Activated naive CD4-positive, alpha-beta T cell (primary cell): ENCODE data around the gene MTCL1.

Experiments used
- DNase-seq, 4 experiments: peaks; one replicate each; lab custom pipeline; 2025; lab: John Stamatoyannopoulos, UW

The MTCL1 gene

DNA sequence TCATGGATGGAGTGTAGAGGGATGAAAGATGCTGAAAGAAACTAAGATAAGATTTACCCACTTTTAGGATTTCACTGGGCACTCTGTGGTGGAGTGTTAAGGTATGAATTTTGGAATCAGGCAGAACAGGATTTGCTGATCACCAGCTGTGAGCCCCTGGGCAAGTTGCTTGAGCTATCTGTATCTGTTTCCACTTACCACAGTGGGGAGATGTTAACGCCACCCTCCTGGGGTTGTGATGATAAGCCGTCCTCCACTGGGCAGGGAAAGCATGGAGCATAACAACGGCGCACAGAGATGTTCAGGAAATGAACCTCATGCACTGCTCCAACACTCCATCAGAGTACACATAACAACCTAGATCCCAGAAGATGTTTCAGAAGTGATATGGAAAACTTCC is 160.6 kb downstream of the MTCL1 start:
- DNase-seq: no peak

DNA sequence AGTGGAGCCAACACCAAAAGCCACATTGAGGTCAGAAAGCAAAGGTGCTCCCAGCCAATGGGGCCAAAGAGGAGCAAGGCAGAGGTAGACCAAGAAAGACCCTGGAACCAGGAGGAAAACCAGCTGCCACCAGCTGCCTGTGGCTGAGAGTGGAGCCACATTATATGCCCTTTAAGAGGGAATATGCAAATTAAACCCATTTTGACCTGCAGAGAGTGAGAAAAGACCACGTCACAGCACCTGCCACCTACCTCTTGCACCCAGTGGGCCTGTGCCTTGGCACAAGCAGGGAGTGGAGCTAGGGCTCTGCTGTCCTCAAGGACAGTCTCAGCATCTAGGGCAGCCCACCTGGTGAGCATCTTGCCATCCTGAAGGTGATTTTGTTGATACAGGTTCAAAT is 161.3 kb downstream of the MTCL1 start:
- no peak for DNase-seq

DNA sequence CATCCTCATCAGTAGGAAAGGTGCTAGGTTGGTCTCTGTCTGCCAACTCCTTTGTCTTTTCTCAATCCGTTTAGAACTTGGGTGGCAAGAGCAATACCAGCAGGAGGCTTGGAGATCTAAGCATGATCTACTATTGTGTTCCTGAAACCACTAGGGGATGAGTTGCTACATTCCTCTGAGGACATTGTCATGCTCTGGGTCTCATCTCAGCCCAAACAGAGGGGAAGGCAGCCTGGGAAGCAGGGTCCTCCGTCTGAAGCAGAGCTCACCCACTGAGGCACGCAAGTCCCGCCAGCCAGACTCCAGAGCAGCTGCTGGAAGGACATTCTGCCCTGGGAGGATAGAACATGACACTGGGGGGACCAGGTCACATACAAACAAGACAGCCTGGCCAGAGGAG is 162.9 kb downstream of the MTCL1 start:
- DNase-seq: no peak

DNA sequence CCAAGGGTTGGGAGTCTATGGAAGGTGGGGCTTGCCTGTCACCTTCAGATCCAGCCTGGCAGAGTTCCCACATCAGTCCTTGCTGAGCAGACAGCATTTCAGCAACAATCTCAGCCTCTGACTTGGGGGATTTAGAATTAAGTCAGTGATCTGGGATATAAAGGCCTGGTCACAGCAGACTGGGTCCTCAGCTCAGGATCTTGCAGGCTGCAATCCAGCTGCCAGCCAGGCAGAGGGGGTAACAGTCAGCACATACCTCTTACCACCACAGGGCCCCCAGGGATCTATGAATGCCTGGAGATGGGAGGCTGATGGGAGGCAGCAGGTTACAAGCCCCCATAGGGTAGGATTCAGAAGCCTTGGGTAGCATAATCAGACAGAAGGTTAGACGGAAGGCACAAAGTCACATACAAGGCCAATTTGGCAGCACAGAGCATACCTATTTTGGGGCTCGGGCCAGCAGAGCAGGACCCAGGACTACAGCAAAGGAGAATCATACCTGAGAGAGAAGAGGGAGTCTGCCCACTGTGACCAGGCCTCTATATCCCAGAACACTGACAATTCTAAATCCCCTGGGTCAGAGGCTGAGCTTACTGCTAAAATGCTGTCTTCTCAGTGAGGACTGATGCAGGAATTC is 163.5 kb downstream of the MTCL1 start:
- DNase-seq: no peak

DNA sequence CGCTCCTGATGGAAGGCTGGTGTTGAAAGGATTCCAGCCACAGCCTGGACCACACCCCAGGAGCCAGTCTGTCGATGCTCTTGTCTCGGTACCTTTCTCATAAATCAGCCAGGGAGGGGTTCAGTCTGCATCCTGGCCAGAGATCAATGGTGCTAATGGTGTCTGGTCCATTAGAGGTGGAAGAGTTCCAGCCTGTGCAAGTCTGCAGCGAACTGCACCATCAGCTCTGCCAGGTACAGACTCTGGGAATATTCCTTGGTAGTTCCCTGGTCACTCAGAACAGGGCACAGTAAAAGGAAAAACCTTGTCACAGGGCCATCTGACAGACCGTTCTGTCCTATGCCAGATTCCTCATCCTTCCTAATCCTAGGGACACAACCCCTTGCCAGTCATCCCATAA is 164.3 kb downstream of the MTCL1 start:
- DNase-seq: no peak

DNA sequence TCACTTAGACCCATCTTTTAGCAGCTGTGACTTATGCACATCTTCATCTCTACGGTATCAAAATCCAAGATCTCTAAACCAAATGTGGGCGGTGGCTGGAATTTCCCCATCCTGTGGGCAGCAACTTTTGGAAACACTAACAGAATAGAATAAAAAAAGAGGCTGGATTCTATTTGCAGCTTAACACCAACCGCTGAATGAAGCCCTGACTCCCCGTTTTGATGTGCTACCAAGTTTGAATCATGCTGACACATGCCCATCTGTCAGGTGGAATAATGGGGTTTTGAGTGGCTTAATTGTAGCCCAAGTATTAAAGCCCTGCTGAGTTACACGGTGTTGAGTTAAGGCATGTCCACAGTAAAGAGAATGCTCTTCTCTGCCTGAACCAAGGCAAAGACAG is 165.2 kb downstream of the MTCL1 start:
- DNase-seq: no peak

DNA sequence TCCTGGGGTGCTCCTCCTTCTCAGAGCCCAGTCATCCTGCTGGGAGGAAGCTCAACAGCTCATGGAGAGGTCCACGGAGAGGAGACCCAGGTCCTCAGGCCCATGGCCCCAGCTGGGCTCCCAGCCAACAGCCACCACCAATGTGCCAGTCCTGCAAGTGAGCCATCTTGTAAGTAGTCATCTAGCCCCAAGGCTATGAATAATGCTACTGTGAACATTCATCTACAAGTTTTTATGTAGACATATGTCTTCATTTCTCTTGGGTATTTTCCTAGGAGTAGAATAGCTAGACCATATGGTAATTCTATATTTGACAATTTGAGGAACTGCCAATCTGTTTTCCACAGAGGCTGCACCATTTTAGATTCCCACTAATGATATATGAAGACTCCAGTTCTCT is 166.1 kb downstream of the MTCL1 start:
- no peak for DNase-seq

DNA sequence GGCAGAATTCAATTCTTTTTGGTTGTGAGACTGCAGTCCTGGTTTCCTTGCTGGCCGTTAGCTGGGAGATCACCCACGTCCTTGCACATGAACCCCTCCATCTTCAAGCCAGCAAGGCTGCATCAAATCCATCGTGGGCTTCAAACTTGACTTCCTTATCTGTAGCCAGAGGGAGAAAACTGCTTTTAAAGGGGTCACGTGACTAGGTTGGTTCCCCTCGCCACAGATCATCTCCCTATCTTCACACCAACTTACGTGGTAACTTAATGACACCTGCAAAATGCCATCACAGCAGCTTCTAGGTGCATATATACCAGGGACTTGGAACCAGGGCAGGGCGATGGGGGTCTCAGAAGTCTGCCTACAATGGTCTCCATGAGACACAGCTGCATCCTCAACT is 169.5 kb downstream of the MTCL1 start:
- no peak for DNase-seq

DNA sequence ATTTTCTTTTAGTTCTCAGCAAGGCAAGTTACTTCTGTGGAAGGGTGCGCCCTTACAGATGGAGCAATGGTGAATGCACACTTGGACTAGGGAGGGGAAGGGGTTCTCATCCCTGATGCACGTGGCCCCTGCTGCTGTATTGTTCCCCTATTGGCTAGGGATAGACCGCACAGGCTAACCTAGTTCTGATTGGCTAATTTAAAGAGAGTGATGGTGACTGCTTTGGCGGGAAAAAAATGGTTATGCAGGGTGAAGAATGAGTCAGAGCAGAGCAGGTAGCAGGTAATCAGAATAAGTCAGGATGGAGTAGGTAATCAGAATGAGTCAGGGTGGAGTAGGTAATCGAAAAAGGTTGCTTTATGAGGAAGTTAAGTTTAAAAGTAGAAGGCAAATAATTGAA is 171.5 kb downstream of the MTCL1 start:
- no peak for DNase-seq

DNA sequence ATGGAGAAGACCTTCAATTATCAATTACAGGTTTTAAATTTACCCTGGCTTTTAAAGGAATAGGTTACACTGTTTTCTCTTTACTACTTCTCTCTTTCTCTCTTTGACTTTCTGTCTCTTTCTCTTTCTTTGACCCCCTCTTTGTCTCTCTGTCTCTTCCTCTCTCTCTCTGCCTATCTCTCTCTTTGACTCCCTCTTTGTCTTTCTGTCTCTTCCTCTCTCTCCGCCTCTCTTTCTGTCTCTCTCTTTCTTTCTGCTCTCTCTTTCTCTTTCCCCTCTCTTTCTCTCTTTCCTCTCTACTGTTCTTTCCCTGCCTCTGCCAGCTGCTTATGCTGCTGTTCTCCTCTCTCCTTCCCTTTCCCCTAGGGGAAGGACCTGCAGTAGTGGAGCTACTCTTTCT is 175.7 kb downstream of the MTCL1 start:
- DNase-seq: no peak
